Measurements from ENCODE around the gene S100A10.
A peak's percentile ranks its signal among the peaks of the same experiment; 100 is the strongest.

Gene S100A10

DNA sequence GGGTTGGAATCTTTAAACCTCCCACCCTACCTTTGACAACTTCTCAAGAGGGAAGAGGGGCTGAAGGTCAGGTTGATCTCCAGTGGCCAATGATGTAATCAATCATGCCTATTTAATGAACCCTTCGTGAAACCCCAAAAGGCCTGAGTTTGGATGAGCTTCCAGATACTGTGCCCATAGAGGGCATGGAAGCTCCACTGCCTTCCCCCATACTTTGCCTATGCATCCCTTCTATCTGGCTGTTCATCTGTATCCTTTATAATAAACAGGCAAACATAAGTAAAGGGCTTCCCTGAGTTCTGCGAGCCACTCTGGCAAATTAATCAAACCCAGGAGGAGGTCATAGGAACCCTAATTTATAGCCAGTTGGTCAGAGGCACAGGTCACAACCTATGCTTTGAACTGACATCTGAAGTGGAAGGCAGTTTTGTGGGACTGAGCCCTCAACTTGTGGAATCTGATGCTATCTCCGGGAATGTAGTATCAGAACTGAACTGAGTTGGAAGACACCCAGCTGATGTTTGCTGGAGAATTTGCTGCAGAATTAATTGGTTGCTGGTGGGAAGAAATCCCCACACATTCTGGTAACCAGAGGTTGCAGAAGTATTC lies 24.8 kb downstream of the S100A10 start:
- Histone ChIP-seq H3K27me3 (ENCODE audit: control insufficient read depth in 5 of 5, insufficient read depth in 4 of 5, low read length in 5 of 5) (no peaks in the 10 kb centered on the region), H3K9me3 (ENCODE audit: control insufficient read depth in 5 of 5, low read length in 5 of 5) (no peaks in the 10 kb centered on the region), H3K4me3 (ENCODE audit: low read depth in 1 of 5, low read length in 5 of 5) (no peak overlapping the region), H3K4me1 (ENCODE audit: control insufficient read depth in 5 of 5, insufficient read depth in 5 of 5, low read length in 5 of 5) (peaks cover 6 to 40% (median 22%) of the 10 kb centered on the region in 5 donors), H3K36me3 (ENCODE audit: control insufficient read depth in 5 of 5, insufficient read depth in 5 of 5, low read length in 5 of 5) (no peaks in the 10 kb centered on the region), H3K27ac (ENCODE audit: low read depth, low read length) (peak overlapping the region; percentile 53), H3K9ac (ENCODE audit: low read length in 5 of 5) (peak overlapping the region in 1 of 5 donors; percentile 20)

DNA sequence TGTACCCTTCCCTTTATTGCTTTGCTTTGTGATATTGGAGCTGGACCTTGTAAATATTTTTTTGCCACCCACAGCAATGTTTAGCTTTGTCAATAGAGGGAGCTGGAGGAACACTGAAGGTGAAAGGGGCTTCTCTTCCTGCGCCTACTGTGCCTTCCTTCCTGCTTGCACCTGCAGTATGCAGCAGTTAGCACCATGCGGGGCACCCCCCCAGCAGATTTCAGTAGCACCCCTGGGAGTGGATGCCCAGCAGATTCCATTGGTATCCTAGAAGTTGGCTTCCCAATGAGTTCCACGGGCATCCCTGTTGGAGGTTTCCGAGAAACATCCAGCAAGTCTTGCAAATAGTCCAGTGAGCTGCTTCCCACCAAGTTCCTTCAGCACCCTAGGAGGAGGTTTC lies 25.6 kb downstream of the S100A10 start:
- Histone ChIP-seq H3K27me3 (ENCODE audit: control insufficient read depth in 5 of 5, insufficient read depth in 4 of 5, low read length in 5 of 5) (no peaks in the 10 kb centered on the region), H3K9me3 (ENCODE audit: control insufficient read depth in 5 of 5, low read length in 5 of 5) (no peaks in the 10 kb centered on the region), H3K9ac (ENCODE audit: low read length in 5 of 5) (no peak overlapping the region), H3K4me1 (ENCODE audit: control insufficient read depth in 5 of 5, insufficient read depth in 5 of 5, low read length in 5 of 5) (peaks cover 6 to 43% (median 22%) of the 10 kb centered on the region in 5 donors), H3K4me3 (ENCODE audit: low read depth in 1 of 5, low read length in 5 of 5) (no peak overlapping the region), H3K36me3 (ENCODE audit: control insufficient read depth in 5 of 5, insufficient read depth in 5 of 5, low read length in 5 of 5) (no peaks in the 10 kb centered on the region), H3K27ac (ENCODE audit: low read depth, low read length) (peak overlapping the region; percentile 53)

DNA sequence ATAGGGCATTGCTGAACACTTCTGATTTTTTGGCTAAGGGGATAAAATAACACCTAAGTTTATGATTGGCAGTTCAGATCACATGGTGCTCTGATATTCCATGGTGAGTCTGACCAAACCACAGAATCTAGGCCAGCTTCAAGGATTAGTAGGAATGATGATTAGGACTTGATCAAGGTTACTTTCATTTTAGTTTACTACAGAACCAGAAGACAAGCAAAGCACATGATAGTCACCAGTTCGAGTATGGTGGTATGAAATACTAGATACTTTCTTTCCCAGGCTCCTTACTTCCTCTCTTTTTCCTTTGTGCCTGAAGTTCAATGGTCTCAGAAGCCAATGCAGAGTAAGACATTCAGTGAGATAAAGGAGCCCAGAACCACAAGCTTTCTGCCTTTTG lies 26.6 kb downstream of the S100A10 start:
- Histone ChIP-seq H3K36me3 (ENCODE audit: control insufficient read depth in 5 of 5, insufficient read depth in 5 of 5, low read length in 5 of 5) (no peaks in the 10 kb centered on the region), H3K27me3 (ENCODE audit: control insufficient read depth in 5 of 5, insufficient read depth in 4 of 5, low read length in 5 of 5) (no peaks in the 10 kb centered on the region), H3K9me3 (ENCODE audit: control insufficient read depth in 5 of 5, low read length in 5 of 5) (no peaks in the 10 kb centered on the region), H3K4me3 (ENCODE audit: low read depth in 1 of 5, low read length in 5 of 5) (no peak overlapping the region), H3K27ac (ENCODE audit: low read depth, low read length) (no peak overlapping the region), H3K9ac (ENCODE audit: low read length in 5 of 5) (no peak overlapping the region), H3K4me1 (ENCODE audit: control insufficient read depth in 5 of 5, insufficient read depth in 5 of 5, low read length in 5 of 5) (peaks cover 6 to 45% (median 18%) of the 10 kb centered on the region in 5 donors)

DNA sequence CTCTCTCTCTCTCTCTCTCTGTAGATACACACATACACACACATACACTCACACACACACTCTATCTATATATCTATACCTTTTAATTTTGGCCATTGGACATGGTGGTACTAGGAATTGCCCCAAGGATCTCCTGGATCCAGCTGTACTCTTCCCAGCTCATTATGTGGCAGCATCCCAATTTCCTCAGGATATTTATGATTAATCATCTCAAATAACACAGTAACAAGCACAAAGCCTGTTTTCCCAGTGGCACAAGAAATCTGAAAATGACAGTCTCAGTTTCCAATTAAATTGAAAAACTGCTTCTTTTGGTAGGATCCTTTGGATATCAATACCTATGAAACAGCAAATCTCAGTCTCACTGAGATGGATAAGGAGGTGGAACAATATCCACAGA lies 27.6 kb downstream of the S100A10 start:
- no peaks in the 10 kb centered on the region for H3K36me3 ChIP-seq (ENCODE audit: control insufficient read depth in 5 of 5, insufficient read depth in 5 of 5, low read length in 5 of 5)
- H3K4me3 ChIP-seq (ENCODE audit: low read depth in 1 of 5, low read length in 5 of 5), result no peak overlapping the region
- H3K9ac ChIP-seq (ENCODE audit: low read length in 5 of 5), result no peak overlapping the region
- no peaks in the 10 kb centered on the region for H3K27me3 ChIP-seq (ENCODE audit: control insufficient read depth in 5 of 5, insufficient read depth in 4 of 5, low read length in 5 of 5)
- peaks cover 6 to 55% (median 18%) of the 10 kb centered on the region in 5 donors for H3K4me1 ChIP-seq (ENCODE audit: control insufficient read depth in 5 of 5, insufficient read depth in 5 of 5, low read length in 5 of 5)
- no peaks in the 10 kb centered on the region for H3K9me3 ChIP-seq (ENCODE audit: control insufficient read depth in 5 of 5, low read length in 5 of 5)
- no peak overlapping the region for H3K27ac ChIP-seq (ENCODE audit: low read depth, low read length)

DNA sequence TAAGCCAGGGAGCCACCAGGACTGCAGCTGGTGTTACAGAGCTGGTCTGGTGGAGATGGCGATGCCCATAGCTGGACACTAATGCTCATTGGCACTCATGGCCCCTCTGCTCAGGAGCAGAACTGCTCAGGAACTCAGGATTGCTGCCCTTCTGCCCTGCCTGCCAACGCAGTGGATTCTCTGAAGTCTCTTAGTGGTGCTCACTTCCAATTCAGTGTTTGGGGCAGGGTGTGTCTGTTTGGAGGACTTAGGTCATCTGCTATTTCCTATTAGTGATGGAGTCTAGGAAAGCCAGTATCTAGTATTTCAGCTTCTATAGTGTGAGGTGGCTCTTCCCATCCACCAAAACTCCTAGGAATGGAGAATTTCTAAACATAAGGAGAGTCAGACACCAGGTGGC lies 29.1 kb downstream of the S100A10 start:
- no peaks in the 10 kb centered on the region for H3K9me3 ChIP-seq (ENCODE audit: control insufficient read depth in 5 of 5, low read length in 5 of 5)
- H3K27me3 ChIP-seq (ENCODE audit: control insufficient read depth in 5 of 5, insufficient read depth in 4 of 5, low read length in 5 of 5), result no peaks in the 10 kb centered on the region
- H3K4me3 ChIP-seq (ENCODE audit: low read depth in 1 of 5, low read length in 5 of 5), result no peak overlapping the region
- H3K9ac ChIP-seq (ENCODE audit: low read length in 5 of 5), result no peak overlapping the region
- H3K27ac ChIP-seq (ENCODE audit: low read depth, low read length), result no peak overlapping the region
- H3K4me1 ChIP-seq (ENCODE audit: control insufficient read depth in 5 of 5, insufficient read depth in 5 of 5, low read length in 5 of 5), result peaks cover 6 to 56% (median 18%) of the 10 kb centered on the region in 5 donors
- no peaks in the 10 kb centered on the region for H3K36me3 ChIP-seq (ENCODE audit: control insufficient read depth in 5 of 5, insufficient read depth in 5 of 5, low read length in 5 of 5)

DNA sequence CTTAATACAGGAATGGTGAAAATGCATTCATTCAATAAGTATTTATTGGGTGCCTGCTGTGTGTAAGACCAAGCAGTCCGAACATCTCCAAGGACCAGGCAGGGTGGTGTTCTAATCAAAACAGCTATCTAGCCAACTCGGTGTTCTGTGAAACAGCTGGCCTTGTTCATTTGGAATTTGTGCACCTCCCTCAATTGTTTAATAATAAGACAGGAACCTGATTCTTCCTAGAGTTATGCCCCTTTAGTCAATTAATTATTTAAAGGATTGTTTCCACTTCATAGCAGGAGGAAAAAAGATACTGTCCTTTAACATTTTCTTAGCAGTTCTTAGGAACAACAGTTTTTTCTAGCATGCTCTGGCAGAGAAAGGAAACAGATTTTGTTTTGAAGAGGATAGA lies 30.4 kb downstream of the S100A10 start:
- Histone ChIP-seq H3K36me3 (ENCODE audit: control insufficient read depth in 5 of 5, insufficient read depth in 5 of 5, low read length in 5 of 5) (no peaks in the 10 kb centered on the region), H3K9ac (ENCODE audit: low read length in 5 of 5) (no peak overlapping the region), H3K4me1 (ENCODE audit: control insufficient read depth in 5 of 5, insufficient read depth in 5 of 5, low read length in 5 of 5) (peaks cover 3 to 44% (median 7%) of the 10 kb centered on the region in 5 donors), H3K27me3 (ENCODE audit: control insufficient read depth in 5 of 5, insufficient read depth in 4 of 5, low read length in 5 of 5) (no peaks in the 10 kb centered on the region), H3K9me3 (ENCODE audit: control insufficient read depth in 5 of 5, low read length in 5 of 5) (no peaks in the 10 kb centered on the region), H3K27ac (ENCODE audit: low read depth, low read length) (peak overlapping the region; percentile 16), H3K4me3 (ENCODE audit: low read depth in 1 of 5, low read length in 5 of 5) (no peak overlapping the region)

DNA sequence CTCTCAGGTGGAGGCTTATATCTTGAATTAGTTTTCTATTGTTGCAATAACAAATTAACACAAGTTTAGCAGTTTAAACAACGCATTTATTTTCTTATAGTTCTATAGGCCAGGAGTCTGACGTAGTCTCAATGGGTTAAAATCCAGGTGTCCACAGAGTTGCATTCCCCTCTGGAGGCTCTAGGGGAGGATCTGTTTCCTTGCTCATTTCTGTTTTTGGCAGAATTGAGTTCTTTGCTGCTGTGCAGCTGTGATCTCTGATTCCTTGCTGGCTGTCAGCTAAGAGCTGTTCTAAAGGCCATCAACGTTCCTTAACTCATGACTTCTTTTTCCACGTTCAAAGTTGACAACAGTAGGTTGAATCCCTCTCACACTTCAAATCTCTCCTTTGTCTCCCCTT lies 31.8 kb downstream of the S100A10 start:
- peaks cover 0 to 33% (median 0%) of the 10 kb centered on the region in 5 donors for H3K4me1 ChIP-seq (ENCODE audit: control insufficient read depth in 5 of 5, insufficient read depth in 5 of 5, low read length in 5 of 5)
- H3K9ac ChIP-seq (ENCODE audit: low read length in 5 of 5), result no peak overlapping the region
- H3K27me3 ChIP-seq (ENCODE audit: control insufficient read depth in 5 of 5, insufficient read depth in 4 of 5, low read length in 5 of 5), result no peaks in the 10 kb centered on the region
- no peak overlapping the region for H3K4me3 ChIP-seq (ENCODE audit: low read depth in 1 of 5, low read length in 5 of 5)
- no peaks in the 10 kb centered on the region for H3K36me3 ChIP-seq (ENCODE audit: control insufficient read depth in 5 of 5, insufficient read depth in 5 of 5, low read length in 5 of 5)
- no peaks in the 10 kb centered on the region for H3K9me3 ChIP-seq (ENCODE audit: control insufficient read depth in 5 of 5, low read length in 5 of 5)
- H3K27ac ChIP-seq (ENCODE audit: low read depth, low read length), result no peak overlapping the region

DNA sequence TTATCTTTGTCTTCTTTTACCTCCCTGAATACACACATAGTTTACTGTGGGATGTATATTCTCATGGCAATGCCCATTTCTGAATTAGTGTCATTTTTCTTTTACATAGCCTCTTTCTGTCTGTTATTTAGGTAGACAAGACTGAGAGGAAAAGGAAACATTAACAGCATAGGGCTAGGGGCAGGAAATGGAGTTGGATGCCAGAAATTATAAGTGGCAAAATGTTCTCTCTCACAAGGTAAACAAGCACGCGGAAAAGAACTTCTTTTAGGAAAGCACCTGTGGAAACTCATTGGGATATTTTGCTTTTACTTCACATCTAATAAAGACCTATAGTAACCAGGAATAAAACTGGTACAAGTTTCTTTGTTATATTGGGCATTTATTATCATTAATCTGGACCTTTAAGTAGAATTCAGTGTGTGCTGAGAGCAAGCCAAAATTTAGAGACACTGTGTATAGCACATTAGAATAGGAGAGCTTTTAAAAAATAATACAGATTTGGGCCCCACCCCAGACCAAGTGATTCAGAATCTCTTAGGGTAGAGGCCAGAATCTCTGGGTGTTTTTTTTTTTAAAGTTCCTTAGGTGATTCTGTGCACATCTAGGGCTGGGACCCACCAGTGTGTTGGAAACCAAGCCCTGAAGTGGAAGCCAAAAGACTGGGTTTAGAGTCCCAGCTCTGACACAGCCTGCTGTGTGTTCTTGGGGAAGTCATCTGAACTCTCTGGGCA lies 32.7 kb downstream of the S100A10 start:
- H3K36me3 ChIP-seq (ENCODE audit: control insufficient read depth in 5 of 5, insufficient read depth in 5 of 5, low read length in 5 of 5), result no peaks in the 10 kb centered on the region
- H3K4me3 ChIP-seq (ENCODE audit: low read depth in 1 of 5, low read length in 5 of 5), result no peak overlapping the region
- peaks cover 0 to 33% (median 0%) of the 10 kb centered on the region in 5 donors for H3K4me1 ChIP-seq (ENCODE audit: control insufficient read depth in 5 of 5, insufficient read depth in 5 of 5, low read length in 5 of 5)
- H3K9me3 ChIP-seq (ENCODE audit: control insufficient read depth in 5 of 5, low read length in 5 of 5), result no peaks in the 10 kb centered on the region
- H3K27me3 ChIP-seq (ENCODE audit: control insufficient read depth in 5 of 5, insufficient read depth in 4 of 5, low read length in 5 of 5), result no peaks in the 10 kb centered on the region
- H3K9ac ChIP-seq (ENCODE audit: low read length in 5 of 5), result no peak overlapping the region
- H3K27ac ChIP-seq (ENCODE audit: low read depth, low read length), result no peak overlapping the region

DNA sequence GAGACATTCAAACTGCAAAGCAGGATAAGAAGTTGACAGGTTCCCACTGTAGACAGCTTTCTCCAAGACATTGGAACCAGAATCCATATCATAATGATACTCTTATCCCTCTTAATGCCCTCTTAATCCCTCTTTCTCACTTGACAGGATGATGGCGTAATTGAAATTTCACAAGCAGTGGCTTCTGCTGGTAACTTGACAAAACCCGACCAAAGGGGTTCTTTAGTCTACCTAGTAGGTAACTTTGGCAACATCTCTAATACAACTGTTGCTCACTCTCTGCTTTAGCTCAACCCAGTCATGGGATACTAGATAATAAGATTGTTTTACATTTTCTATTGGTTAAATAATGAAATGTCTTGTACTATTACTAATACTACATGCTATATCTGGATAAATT lies 34.7 kb downstream of the S100A10 start:
- peaks cover 0 to 27% (median 0%) of the 10 kb centered on the region in 5 donors for H3K4me1 ChIP-seq (ENCODE audit: control insufficient read depth in 5 of 5, insufficient read depth in 5 of 5, low read length in 5 of 5)
- H3K27ac ChIP-seq (ENCODE audit: low read depth, low read length), result no peak overlapping the region
- no peaks in the 10 kb centered on the region for H3K36me3 ChIP-seq (ENCODE audit: control insufficient read depth in 5 of 5, insufficient read depth in 5 of 5, low read length in 5 of 5)
- peak overlapping the region in 1 of 5 donors; percentile 1 for H3K9ac ChIP-seq (ENCODE audit: low read length in 5 of 5)
- H3K27me3 ChIP-seq (ENCODE audit: control insufficient read depth in 5 of 5, insufficient read depth in 4 of 5, low read length in 5 of 5), result no peaks in the 10 kb centered on the region
- H3K9me3 ChIP-seq (ENCODE audit: control insufficient read depth in 5 of 5, low read length in 5 of 5), result no peaks in the 10 kb centered on the region
- no peak overlapping the region for H3K4me3 ChIP-seq (ENCODE audit: low read depth in 1 of 5, low read length in 5 of 5)

DNA sequence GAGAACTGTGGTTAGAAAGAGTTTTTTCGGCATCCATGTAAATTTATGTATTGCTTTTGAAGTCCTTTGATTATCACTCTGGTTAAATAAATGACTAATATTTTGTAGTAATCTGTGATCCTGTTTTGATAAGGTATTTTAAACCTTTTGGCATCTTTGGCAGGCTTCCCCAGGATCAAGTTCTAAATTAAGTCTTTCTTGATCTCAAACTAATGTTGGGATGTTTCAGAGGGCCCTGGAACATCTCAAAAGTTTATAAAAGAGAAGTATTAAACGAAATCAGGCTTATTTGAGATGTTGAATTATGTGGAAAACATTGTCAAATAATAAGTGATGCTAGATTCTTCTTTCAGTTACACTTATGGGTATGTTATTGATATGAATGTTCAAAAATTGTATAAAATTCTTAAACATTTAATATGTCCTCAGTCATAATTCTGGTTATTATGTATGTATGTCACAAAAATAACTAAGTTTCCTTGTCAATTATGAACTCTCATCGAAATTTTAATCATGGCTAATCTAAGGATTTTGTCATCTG lies 36.6 kb downstream of the S100A10 start:
- H3K9me3 ChIP-seq (ENCODE audit: control insufficient read depth in 5 of 5, low read length in 5 of 5), result no peaks in the 10 kb centered on the region
- peaks cover 0 to 15% (median 0%) of the 10 kb centered on the region in 5 donors for H3K4me1 ChIP-seq (ENCODE audit: control insufficient read depth in 5 of 5, insufficient read depth in 5 of 5, low read length in 5 of 5)
- no peak overlapping the region for H3K27ac ChIP-seq (ENCODE audit: low read depth, low read length)
- no peaks in the 10 kb centered on the region for H3K27me3 ChIP-seq (ENCODE audit: control insufficient read depth in 5 of 5, insufficient read depth in 4 of 5, low read length in 5 of 5)
- H3K36me3 ChIP-seq (ENCODE audit: control insufficient read depth in 5 of 5, insufficient read depth in 5 of 5, low read length in 5 of 5), result no peaks in the 10 kb centered on the region
- no peak overlapping the region for H3K4me3 ChIP-seq (ENCODE audit: low read depth in 1 of 5, low read length in 5 of 5)
- no peak overlapping the region for H3K9ac ChIP-seq (ENCODE audit: low read length in 5 of 5)

Measured in subcutaneous abdominal adipose tissue (tissue), 5 donors.